HEK293 (cell line): ENCODE measurements around the gene EPB41L2.

Experiments used
- CTCF ChIA-PET: fragments of 350-600 bp; formaldehyde crosslinking; extraction: SDS; loops from one replicate; lab custom pipeline; 2021; ENCODE audit warnings: antibody characterized with exemption; lab: Yijun Ruan, JAX
- POLR2A ChIA-PET: fragments of 300-600 bp; formaldehyde crosslinking; extraction: SDS; loops from one replicate; lab custom pipeline; 2020; ENCODE audit warnings: antibody characterized with exemption, inconsistent platforms; lab: Yijun Ruan, JAX
- H3K27ac ChIP-seq: fragments of 200-500 bp; sonication (Bioruptor generic); 2 replicates; pipeline ENCODE4 v1.5.1; 2014; ENCODE audit warnings: low read depth, low read length, control low read depth, inconsistent platforms; ENCODE audit errors: extremely low read depth
- H3K36me3 ChIP-seq, 2 experiments: fragments of 200-500 bp in 1 of 2; sonication (Bioruptor generic) in 1 of 2; 1 replicate in 1 of 2; 2 replicates in 1 of 2; pipeline ENCODE4 v1.5.1; 2014 to 2017; ENCODE audit warnings: inconsistent platforms in 2 of 2, low read length in 2 of 2; ENCODE audit not compliant: control insufficient read depth in 2 of 2, insufficient read depth in 1 of 2
- H3K4me1 ChIP-seq: fragments of 200-500 bp; sonication (Bioruptor generic); 2 replicates; pipeline ENCODE4 v1.5.1; 2014; ENCODE audit warnings: mild to moderate bottlenecking, low read length, inconsistent platforms; ENCODE audit not compliant: control insufficient read depth, insufficient read depth
- H3K4me3 ChIP-seq: 2 replicates; pipeline ENCODE4 v1.5.1; 2011; ENCODE audit warnings: low read depth, mild to moderate bottlenecking, control low read depth, low read length, moderate library complexity
- H3K9me3 ChIP-seq: fragments of 200-500 bp; sonication (Bioruptor generic); 2 replicates; pipeline ENCODE4 v1.5.1; 2014; ENCODE audit warnings: low read depth, low read length, inconsistent platforms; ENCODE audit not compliant: control insufficient read depth, insufficient read depth
- GLI2 ChIP-seq: fragments of 450-650 bp; formaldehyde crosslinking; IDR thresholded peaks from 2 replicates; pipeline ENCODE4; 2017; ENCODE audit warnings: missing biosample characterization, missing genetic modification characterization, low read depth, borderline replicate concordance
- GLIS1 ChIP-seq: fragments of 450-650 bp; formaldehyde crosslinking; IDR thresholded peaks from 2 replicates; pipeline ENCODE4 v1.5.1; 2016; ENCODE audit warnings: missing biosample characterization, missing genetic modification characterization
- HOXD13 ChIP-seq: sonication (generic); formaldehyde crosslinking; IDR thresholded peaks from 2 replicates; pipeline ENCODE4 v1.8.0; 2022; ENCODE audit warnings: missing genetic modification reagents, borderline replicate concordance
- PRDM1 ChIP-seq: fragments of 450-650 bp; formaldehyde crosslinking; IDR thresholded peaks from 2 replicates; pipeline ENCODE4; 2016; ENCODE audit warnings: missing biosample characterization, missing genetic modification characterization
- SP3 ChIP-seq: fragments of 450-650 bp; formaldehyde crosslinking; IDR thresholded peaks from 2 replicates; pipeline ENCODE4 v1.5.1; 2016; ENCODE audit warnings: missing biosample characterization, missing genetic modification characterization
- TRIM28 ChIP-seq: IDR thresholded peaks from 2 replicates; pipeline ENCODE4 v1.6.1; 2011; ENCODE audit warnings: low read length, control low read depth, borderline replicate concordance
- ZBTB10 ChIP-seq: fragments of 450-650 bp; formaldehyde crosslinking; IDR thresholded peaks from 2 replicates; pipeline ENCODE4 v1.5.1; 2016; ENCODE audit warnings: missing biosample characterization, missing genetic modification characterization
- ZFP69B ChIP-seq: fragments of 450-650 bp; formaldehyde crosslinking; IDR thresholded peaks from 2 replicates; pipeline ENCODE4 v1.5.1; 2016; ENCODE audit warnings: missing biosample characterization, missing genetic modification characterization
- ZNF112 ChIP-seq: fragments of 450-650 bp; formaldehyde crosslinking; IDR thresholded peaks from 2 replicates; pipeline ENCODE4 v1.5.0; 2017; ENCODE audit warnings: missing biosample characterization, missing genetic modification characterization
- ZNF280C ChIP-seq: fragments of 450-650 bp; formaldehyde crosslinking; IDR thresholded peaks from 2 replicates; pipeline ENCODE4 v1.5.1; 2016; ENCODE audit warnings: missing biosample characterization, missing genetic modification characterization
- ZNF280D ChIP-seq: fragments of 450-650 bp; formaldehyde crosslinking; IDR thresholded peaks from 2 replicates; pipeline ENCODE4 v1.5.1; 2016; ENCODE audit warnings: missing biosample characterization, missing genetic modification characterization
- ZNF350 ChIP-seq: fragments of 450-650 bp; formaldehyde crosslinking; IDR thresholded peaks from 2 replicates; pipeline ENCODE4 v1.5.0; 2017; ENCODE audit warnings: missing biosample characterization, mild to moderate bottlenecking, missing genetic modification characterization
- ZNF366 ChIP-seq: fragments of 450-650 bp; formaldehyde crosslinking; conservative IDR thresholded peaks from 2 replicates; pipeline ENCODE4 v1.5.1; 2016; ENCODE audit warnings: missing biosample characterization, missing genetic modification characterization
- ZNF416 ChIP-seq: fragments of 450-650 bp; formaldehyde crosslinking; IDR thresholded peaks from 2 replicates; pipeline ENCODE4 v1.5.1; 2016; ENCODE audit warnings: missing biosample characterization, missing genetic modification characterization
- ZNF513 ChIP-seq: fragments of 450-650 bp; IDR thresholded peaks from 2 replicates; pipeline ENCODE4 v1.5.1; 2018; ENCODE audit warnings: missing biosample characterization, missing genetic modification characterization
- ZNF544 ChIP-seq: fragments of 450-650 bp; formaldehyde crosslinking; IDR thresholded peaks from 2 replicates; pipeline ENCODE4 v1.5.0; 2017; ENCODE audit warnings: missing biosample characterization, missing genetic modification characterization
- ZNF548 ChIP-seq: fragments of 450-650 bp; formaldehyde crosslinking; IDR thresholded peaks from 2 replicates; pipeline ENCODE4 v1.5.1; 2016; ENCODE audit warnings: missing biosample characterization, missing genetic modification characterization
- ZNF677 ChIP-seq: fragments of 450-650 bp; IDR thresholded peaks from 2 replicates; pipeline ENCODE4 v1.5.0; 2018; ENCODE audit warnings: missing biosample characterization, mild to moderate bottlenecking, missing genetic modification characterization, moderate library complexity
- ZNF791 ChIP-seq: fragments of 450-650 bp; formaldehyde crosslinking; IDR thresholded peaks from 2 replicates; pipeline ENCODE4 v1.5.1; 2016; ENCODE audit warnings: missing biosample characterization, missing genetic modification characterization
- ZNF830 ChIP-seq: fragments of 450-650 bp; IDR thresholded peaks from 2 replicates; pipeline ENCODE4 v1.5.0; 2018; ENCODE audit warnings: missing biosample characterization, missing genetic modification characterization, low read depth, mild to moderate bottlenecking, moderate library complexity
- ZNF843 ChIP-seq: fragments of 450-650 bp; formaldehyde crosslinking; IDR thresholded peaks from 2 replicates; pipeline ENCODE4 v1.5.1; 2016; ENCODE audit warnings: missing biosample characterization, missing genetic modification characterization

EPB41L2 gene

GRCh38 chr6:130837067-130837466, 226.0 kb downstream of the EPB41L2 start:
- TF ChIP-seq ZNF791 (tag by site-specific recombination) (no peak), ZNF843 (tag by site-specific recombination) (no peak), ZNF544 (tag by site-specific recombination) (no peak), SP3 (tag by site-specific recombination) (no peak), GLI2 (no peak), ZNF513 (no peak), ZNF112 (tag by site-specific recombination) (no peak), ZNF366 (no peak), ZNF548 (tag by site-specific recombination) (no peak), PRDM1 (tag by site-specific recombination) (no peak), ZFP69B (tag by site-specific recombination) (no peak), ZNF280D (no peak), ZNF830 (tag by site-specific recombination) (no peak), GLIS1 (no peak), ZBTB10 (tag by site-specific recombination) (no peak), ZNF416 (tag by site-specific recombination) (no peak), TRIM28 (no peak)
- Histone ChIP-seq H3K9me3 (no peaks in the 10 kb centered on the region), H3K4me1 (no peaks in the 10 kb centered on the region), H3K36me3 (peaks cover 0 to 9% of the 10 kb centered on the region in 2 experiments; a peak in 1 of 3 replicates), H3K4me3 (no peak overlapping the region), H3K27ac (no peak overlapping the region)
- ChIA-PET CTCF (interaction anchor here (1.7 kb wide), 1 partner anchor 280 kb away, joined by 4 read pairs; no protein-coding TSS in a partner anchor), POLR2A (no interaction called here)

- Histone ChIP-seq H3K4me3 (no peak overlapping the region), H3K4me1 (no peaks in the 10 kb centered on the region), H3K27ac (no peak overlapping the region)
- TF ChIP-seq ZNF677 (tag by site-specific recombination) (no peak), HOXD13 (CRISPR knock-in tag) (no peak), ZNF280C (tag by site-specific recombination) (no peak), ZNF350 (no peak)
- TF ChIP-seq, all 188 proteins: peak for 0
- no peaks in the 10 kb centered on the region for H3K9me3 ChIP-seq
- ChIA-PET CTCF (no interaction called here), POLR2A (no interaction called here)
- peaks cover 0 to 5% of the 10 kb centered on the region in 2 experiments; a peak in 1 of 3 replicates for H3K36me3 ChIP-seq
Measured at GRCh38 chr6:130836055-130836640, 226.9 kb downstream of the EPB41L2 start.
